ENCODE measurements around the gene MFSD6. TPM values are rescaled to one million over a fixed set of nuclear protein-coding genes. Genes with fewer than 3 reads are reported as not detected.

MFSD6 gene
- total and polyA plus RNA-seq, 9 donors: 7.7 to 68.1 (median 11.8) TPM

- Histone ChIP-seq H3K4me3 (no peak overlapping the region), H3K27ac (no peak overlapping the region), H3K36me3 (no peaks in the 10 kb centered on the region), H3K4me1 (ENCODE audit: insufficient read depth) (no peaks in the 10 kb centered on the region), H3K9me3 (no peaks in the 10 kb centered on the region), H3K27me3 (no peaks in the 10 kb centered on the region)
- 90 to 93% (median 91%) methylated on average over 7 of the region's 7 CpGs for WGBS, 3 donors
- DNase-seq: no peak
- TF ChIP-seq, protein P1, sequence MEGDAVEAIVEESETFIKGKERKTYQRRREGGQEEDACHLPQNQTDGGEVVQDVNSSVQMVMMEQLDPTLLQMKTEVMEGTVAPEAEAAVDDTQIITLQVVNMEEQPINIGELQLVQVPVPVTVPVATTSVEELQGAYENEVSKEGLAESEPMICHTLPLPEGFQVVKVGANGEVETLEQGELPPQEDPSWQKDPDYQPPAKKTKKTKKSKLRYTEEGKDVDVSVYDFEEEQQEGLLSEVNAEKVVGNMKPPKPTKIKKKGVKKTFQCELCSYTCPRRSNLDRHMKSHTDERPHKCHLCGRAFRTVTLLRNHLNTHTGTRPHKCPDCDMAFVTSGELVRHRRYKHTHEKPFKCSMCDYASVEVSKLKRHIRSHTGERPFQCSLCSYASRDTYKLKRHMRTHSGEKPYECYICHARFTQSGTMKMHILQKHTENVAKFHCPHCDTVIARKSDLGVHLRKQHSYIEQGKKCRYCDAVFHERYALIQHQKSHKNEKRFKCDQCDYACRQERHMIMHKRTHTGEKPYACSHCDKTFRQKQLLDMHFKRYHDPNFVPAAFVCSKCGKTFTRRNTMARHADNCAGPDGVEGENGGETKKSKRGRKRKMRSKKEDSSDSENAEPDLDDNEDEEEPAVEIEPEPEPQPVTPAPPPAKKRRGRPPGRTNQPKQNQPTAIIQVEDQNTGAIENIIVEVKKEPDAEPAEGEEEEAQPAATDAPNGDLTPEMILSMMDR (IDR thresholded peaks at IDR 0.05): no peak
- no peak for TF ChIP-seq POLR2A (IDR thresholded peaks at IDR 0.05)
- no peak for TF ChIP-seq EP300 (IDR thresholded peaks at IDR 0.05)
- intact Hi-C loops (cut with DNase I): no loop called here
These were observed 47.4 kb downstream of the MFSD6 start for GRCh38 chr2:190455358-190456095.

GRCh38 chr2:190456833-190457232 lies 48.7 kb downstream of the MFSD6 start:
- no peak overlapping the region for H3K4me3 ChIP-seq
- intact Hi-C loops (cut with DNase I): no loop called here
- H3K27ac ChIP-seq: no peak overlapping the region
- H3K4me1 ChIP-seq (ENCODE audit: insufficient read depth): no peaks in the 10 kb centered on the region
- 83 to 92% (median 84%) methylated on average over 7 of the region's 7 CpGs for WGBS, 3 donors
- H3K27me3 ChIP-seq: no peaks in the 10 kb centered on the region
- H3K36me3 ChIP-seq: no peaks in the 10 kb centered on the region
- no peak for DNase-seq
- no peak for TF ChIP-seq EP300 (IDR thresholded peaks at IDR 0.05)
- TF ChIP-seq POLR2A (IDR thresholded peaks at IDR 0.05): no peak
- TF ChIP-seq, protein P1 (IDR thresholded peaks at IDR 0.05): no peak
- no peaks in the 10 kb centered on the region for H3K9me3 ChIP-seq

GRCh38 chr2:190457256-190457655 lies 49.1 kb downstream of the MFSD6 start:
- H3K27ac ChIP-seq: no peak overlapping the region
- H3K27me3 ChIP-seq: no peaks in the 10 kb centered on the region
- intact Hi-C loops (cut with DNase I): no loop called here
- H3K9me3 ChIP-seq: no peaks in the 10 kb centered on the region
- WGBS, 3 donors: 94 to 100% (median 97%) methylated on average over 2 of the region's 2 CpGs
- H3K4me1 ChIP-seq (ENCODE audit: insufficient read depth): no peaks in the 10 kb centered on the region
- no peaks in the 10 kb centered on the region for H3K36me3 ChIP-seq
- TF ChIP-seq EP300 (IDR thresholded peaks at IDR 0.05) (no peak), POLR2A (IDR thresholded peaks at IDR 0.05) (no peak)
- no peak overlapping the region for H3K4me3 ChIP-seq
- no peak for DNase-seq

GRCh38 chr2:190458352-190459107 lies 50.4 kb downstream of the MFSD6 start:
- H3K4me3 ChIP-seq: no peak overlapping the region
- H3K4me1 ChIP-seq (ENCODE audit: insufficient read depth): no peaks in the 10 kb centered on the region
- intact Hi-C loops (cut with DNase I): no loop called here
- no peaks in the 10 kb centered on the region for H3K9me3 ChIP-seq
- DNase-seq: no peak
- TF ChIP-seq EP300 (IDR thresholded peaks at IDR 0.05): no peak
- no peak for TF ChIP-seq POLR2A (IDR thresholded peaks at IDR 0.05)
- TF ChIP-seq, protein P1 (IDR thresholded peaks at IDR 0.05): no peak
- WGBS, 3 donors: 85 to 93% (median 88%) methylated on average over 8 of the region's 8 CpGs
- no peaks in the 10 kb centered on the region for H3K36me3 ChIP-seq
- no peak overlapping the region for H3K27ac ChIP-seq
- H3K27me3 ChIP-seq: no peaks in the 10 kb centered on the region

GRCh38 chr2:190459881-190460280 lies 51.7 kb downstream of the MFSD6 start:
- no peaks in the 10 kb centered on the region for H3K4me1 ChIP-seq (ENCODE audit: insufficient read depth)
- no peak overlapping the region for H3K4me3 ChIP-seq
- H3K9me3 ChIP-seq: no peaks in the 10 kb centered on the region
- no peak overlapping the region for H3K27ac ChIP-seq
- no peak for DNase-seq
- no peaks in the 10 kb centered on the region for H3K36me3 ChIP-seq
- 87 to 92% (median 90%) methylated on average over 1 of the region's 1 CpG for WGBS, 3 donors
- TF ChIP-seq, protein P1 (IDR thresholded peaks at IDR 0.05): no peak
- TF ChIP-seq POLR2A (IDR thresholded peaks at IDR 0.05) (no peak), EP300 (IDR thresholded peaks at IDR 0.05) (no peak)
- no peaks in the 10 kb centered on the region for H3K27me3 ChIP-seq
- intact Hi-C loops (cut with DNase I): no loop called here

Data from ovary (tissue), 9 donors.